Stimulated activated naive CD8-positive, alpha-beta T cell treated with anti-CD3 and anti-CD28 coated beads, Interleukin-15, Interleukin-2, amounts not matched to agents 100 ng/mL and 50 ng/mL, for 24 hours (primary cell): ENCODE results near the gene DOCK7.

Experiments used
- H3K27ac Mint-ChIP-seq: one replicate; pipeline ENCODE4 v1.8.0; 2021; ENCODE audit warnings: mild to moderate bottlenecking, mixed read lengths
- H3K27me3 Mint-ChIP-seq: one replicate; pipeline ENCODE4 v1.8.0; 2021; ENCODE audit warnings: mixed read lengths
- H3K36me3 Mint-ChIP-seq: one replicate; pipeline ENCODE4 v1.8.0; 2021; ENCODE audit warnings: low read depth, mixed read lengths
- H3K4me1 Mint-ChIP-seq: one replicate; pipeline ENCODE4 v1.8.0; 2021; ENCODE audit warnings: low read depth, mixed read lengths
- H3K4me3 Mint-ChIP-seq: one replicate; pipeline ENCODE4 v1.8.0; 2021; ENCODE audit warnings: mild to moderate bottlenecking, mixed read lengths
- H3K9me3 Mint-ChIP-seq: one replicate; pipeline ENCODE4 v1.8.0; 2021; ENCODE audit warnings: mixed read lengths

Gene DOCK7

GRCh38 chr1:62417351-62417999 lies 270.7 kb downstream of the DOCK7 start:
- no peak overlapping the region for H3K27ac Mint-ChIP-seq
- no peaks in the 10 kb centered on the region for H3K36me3 Mint-ChIP-seq
- H3K9me3 Mint-ChIP-seq: no peaks in the 10 kb centered on the region
- no peak overlapping the region for H3K4me3 Mint-ChIP-seq
- H3K4me1 Mint-ChIP-seq: no peaks in the 10 kb centered on the region
- no peaks in the 10 kb centered on the region for H3K27me3 Mint-ChIP-seq

DNA sequence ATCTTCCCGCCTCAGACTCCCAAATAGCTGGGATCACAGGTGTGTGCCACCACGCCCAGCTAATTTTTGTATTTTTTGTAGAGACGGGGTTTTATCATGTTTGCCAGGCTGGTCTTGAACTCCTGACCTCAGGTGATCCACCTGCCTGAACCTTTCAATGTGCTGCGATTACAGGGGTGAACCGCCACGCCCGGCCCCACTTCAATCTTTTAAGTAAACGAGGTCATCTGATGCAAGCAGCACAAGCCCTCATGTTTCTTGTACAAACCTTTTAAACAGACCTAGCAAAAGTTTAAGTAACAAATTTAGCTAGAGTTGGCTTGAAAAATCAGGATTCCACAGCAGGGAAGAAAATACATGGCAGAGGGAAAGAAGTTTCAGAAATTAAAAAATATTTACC lies 272.5 kb downstream of the DOCK7 start:
- no peaks in the 10 kb centered on the region for H3K9me3 Mint-ChIP-seq
- no peaks in the 10 kb centered on the region for H3K4me1 Mint-ChIP-seq
- no peaks in the 10 kb centered on the region for H3K27me3 Mint-ChIP-seq
- H3K36me3 Mint-ChIP-seq: no peaks in the 10 kb centered on the region
- no peak overlapping the region for H3K27ac Mint-ChIP-seq
- no peak overlapping the region for H3K4me3 Mint-ChIP-seq

- no peak overlapping the region for H3K4me3 Mint-ChIP-seq
- H3K27ac Mint-ChIP-seq: no peak overlapping the region
- H3K27me3 Mint-ChIP-seq: no peaks in the 10 kb centered on the region
- H3K9me3 Mint-ChIP-seq: no peaks in the 10 kb centered on the region
- H3K4me1 Mint-ChIP-seq: no peaks in the 10 kb centered on the region
- no peaks in the 10 kb centered on the region for H3K36me3 Mint-ChIP-seq
Observed at GRCh38 chr1:62407398-62408009, 280.7 kb downstream of the DOCK7 start.

DNA sequence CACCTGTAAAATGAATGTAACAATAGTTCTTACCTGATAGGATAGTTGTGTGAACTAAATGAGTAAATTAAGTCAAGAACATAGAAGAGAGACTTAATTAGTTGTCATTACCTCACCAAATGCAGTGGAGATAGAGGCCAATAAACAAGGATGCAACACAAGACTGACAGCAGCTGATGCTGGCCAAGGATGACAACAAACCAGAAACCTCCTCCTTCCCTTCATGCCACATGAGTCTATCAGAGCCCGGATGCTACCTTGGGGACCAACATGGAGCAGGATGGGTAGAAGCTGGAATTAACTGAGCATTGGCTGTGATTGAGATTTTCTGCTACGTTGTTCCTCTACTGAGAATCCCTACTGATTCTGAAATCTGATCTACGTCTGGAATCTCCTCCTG lies 281.6 kb downstream of the DOCK7 start:
- no peaks in the 10 kb centered on the region for H3K27me3 Mint-ChIP-seq
- no peak overlapping the region for H3K27ac Mint-ChIP-seq
- no peaks in the 10 kb centered on the region for H3K4me1 Mint-ChIP-seq
- no peaks in the 10 kb centered on the region for H3K36me3 Mint-ChIP-seq
- no peak overlapping the region for H3K4me3 Mint-ChIP-seq
- H3K9me3 Mint-ChIP-seq: no peaks in the 10 kb centered on the region

DNA sequence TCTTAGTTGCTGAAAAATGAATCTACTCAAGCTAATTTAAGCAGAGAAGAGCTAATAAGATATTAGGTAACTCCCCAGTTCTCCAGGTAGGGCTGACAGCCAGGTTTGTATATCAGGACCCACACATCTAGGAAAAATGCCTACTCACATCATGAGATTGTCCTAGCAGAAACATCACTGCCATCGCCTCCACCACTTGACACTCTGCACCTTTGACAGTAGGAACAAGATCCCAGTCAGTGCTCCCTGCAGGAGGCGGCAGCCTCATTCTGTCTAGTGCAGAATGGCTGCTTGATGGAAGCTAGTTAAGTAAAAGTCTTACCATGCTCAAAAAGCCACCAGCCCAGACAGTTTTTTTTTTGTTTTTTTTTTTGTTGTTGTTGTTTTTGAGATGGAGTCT lies 282.9 kb downstream of the DOCK7 start:
- H3K4me3 Mint-ChIP-seq: no peak overlapping the region
- H3K9me3 Mint-ChIP-seq: no peaks in the 10 kb centered on the region
- H3K4me1 Mint-ChIP-seq: no peaks in the 10 kb centered on the region
- no peak overlapping the region for H3K27ac Mint-ChIP-seq
- H3K27me3 Mint-ChIP-seq: no peaks in the 10 kb centered on the region
- H3K36me3 Mint-ChIP-seq: no peaks in the 10 kb centered on the region
